B cell (primary cell): Measurements from ENCODE around the gene STEAP1B. TPM values are rescaled to one million over a fixed set of nuclear protein-coding genes. Genes with fewer than 3 reads are reported as not detected.
A peak's percentile ranks its signal among the peaks of the same experiment; 100 is the strongest.

Experiments used
- ATAC-seq: fragments of 200-7000 bp; cut with Tn5 transposase; one replicate; pipeline ENCODE4 v1.10.0; 2021; ENCODE audit warnings: low read depth, mild to moderate bottlenecking, moderate number of reproducible peaks, moderate library complexity
- CTCF ChIA-PET: fragments of 350-600 bp; sonication (Branson Sonifier 250); formaldehyde crosslinking; loops from one replicate; lab custom pipeline; 2021; ENCODE audit warnings: antibody characterized with exemption, inconsistent platforms; lab: Charles Lee
- POLR2A ChIA-PET: fragments of 350-600 bp; sonication (Branson Sonifier 250); formaldehyde crosslinking; loops from one replicate; lab custom pipeline; 2021; ENCODE audit warnings: antibody characterized with exemption; lab: Charles Lee
- DNase-seq: peaks from one replicate; pipeline ENCODE4 v3.0.0; 2013
- H2AFZ ChIP-seq: 2 replicates; pipeline ENCODE4 v1.6.1; 2012; ENCODE audit warnings: mild to moderate bottlenecking, low read depth, low read length; ENCODE audit not compliant: insufficient read depth, poor library complexity, severe bottlenecking
- H3K27ac ChIP-seq, 2 donors: 1 replicate in 1 of 2; 2 replicates in 1 of 2; pipeline ENCODE4 v1.5.1; 2012 to 2013; ENCODE audit warnings: low read length in 2 of 2, mild to moderate bottlenecking in 2 of 2, moderate library complexity in 1 of 2
- H3K27me3 ChIP-seq, 4 experiments: fragments of 200-600 bp in 1 of 4; sonication (generic) in 1 of 4; replicated peaks in 1 of 4; 1 replicate in 2 of 4; 2 replicates in 2 of 4; pipeline versions ENCODE4 v1.6.1 to v1.7.0; 2013 to 2016; ENCODE audit warnings: low read length in 3 of 4, mild to moderate bottlenecking in 2 of 4, mixed read lengths in 1 of 4, moderate library complexity in 1 of 4; ENCODE audit not compliant: insufficient read depth in 4 of 4, control insufficient read depth in 3 of 4; ENCODE audit errors: control extremely low read depth in 1 of 4
- H3K36me3 ChIP-seq, 2 experiments: replicated peaks in 1 of 2; 1 replicate in 1 of 2; 2 replicates in 1 of 2; pipeline versions ENCODE4 v1.6.1 to v1.7.1; 2013; ENCODE audit warnings: low read length in 1 of 2; ENCODE audit not compliant: insufficient read depth in 2 of 2, control insufficient read depth in 1 of 2; ENCODE audit errors: control extremely low read depth in 1 of 2, extremely low read depth in 1 of 2
- H3K4me1 ChIP-seq, 2 donors: fragments of 200-600 bp in 1 of 2; sonication (generic) in 1 of 2; 1 replicate in 1 of 2; 2 replicates in 1 of 2; pipeline versions ENCODE4 v1.5.1 to v1.6.1; 2013 to 2017; ENCODE audit warnings: low read length in 2 of 2; ENCODE audit not compliant: control insufficient read depth in 2 of 2, insufficient read depth in 2 of 2
- H3K4me2 ChIP-seq: replicated peaks from 2 replicates; pipeline ENCODE3; 2012; ENCODE audit warnings: mild to moderate bottlenecking, low read depth, low read length; ENCODE audit not compliant: poor library complexity, severe bottlenecking
- H3K4me3 ChIP-seq, 5 experiments: fragments of 200-600 bp in 1 of 5; sonication (generic) in 1 of 5; 1 replicate in 3 of 5; 2 replicates in 2 of 5; pipeline versions ENCODE4 v1.5.1 to v1.7.0; 2011 to 2016; ENCODE audit warnings: low read length in 4 of 5, mild to moderate bottlenecking in 4 of 5, low read depth in 2 of 5, control low read depth in 1 of 5, moderate library complexity in 1 of 5; ENCODE audit not compliant: insufficient read depth in 1 of 5; ENCODE audit errors: control extremely low read depth in 1 of 5, extremely low read depth in 1 of 5
- H3K79me2 ChIP-seq: fragments of 200-600 bp; sonication (generic); one replicate; pipeline ENCODE4 v1.6.0; 2016; ENCODE audit warnings: low read length; ENCODE audit not compliant: control insufficient read depth, insufficient read depth
- H3K9ac ChIP-seq: fragments of 200-600 bp; sonication (generic); 2 replicates; pipeline ENCODE4 v1.6.1; 2017; ENCODE audit warnings: mild to moderate bottlenecking, low read length, moderate library complexity
- H3K9me3 ChIP-seq, 3 donors: one replicate each; pipeline versions ENCODE4 v1.6.1 to v1.7.1; 2013; ENCODE audit warnings: low read length in 2 of 3; ENCODE audit not compliant: control insufficient read depth in 2 of 3, insufficient read depth in 1 of 3; ENCODE audit errors: control extremely low read depth in 1 of 3
- H4K20me1 ChIP-seq: 2 replicates; pipeline ENCODE4 v1.6.0; 2012; ENCODE audit warnings: mild to moderate bottlenecking, low read length; ENCODE audit not compliant: insufficient read depth, control insufficient read depth, poor library complexity, severe bottlenecking
- H3K27ac Mint-ChIP-seq: one replicate; pipeline ENCODE4 v1.8.0; 2021; ENCODE audit warnings: mixed read lengths
- H3K27me3 Mint-ChIP-seq: one replicate; pipeline ENCODE4 v1.8.0; 2021; ENCODE audit warnings: mixed read lengths
- H3K4me1 Mint-ChIP-seq: one replicate; pipeline ENCODE4 v1.8.0; 2021; ENCODE audit warnings: mixed read lengths
- H3K4me3 Mint-ChIP-seq: one replicate; pipeline ENCODE4 v1.8.0; 2021; ENCODE audit warnings: mixed read lengths
- H3K9me3 Mint-ChIP-seq: one replicate; pipeline ENCODE4 v1.8.0; 2022; ENCODE audit warnings: mixed read lengths; ENCODE audit not compliant: insufficient read depth
- EZH2 ChIP-seq: IDR thresholded peaks from 2 replicates; pipeline ENCODE4 v1.6.1; 2012; ENCODE audit warnings: borderline replicate concordance, low read depth, mild to moderate bottlenecking, moderate library complexity, low read length; ENCODE audit not compliant: insufficient read depth, poor library complexity, severe bottlenecking
- WGBS: methylation state at CpG from one replicate; pipeline ENCODE4 v1.1.5; 2013; ENCODE audit warnings: missing lambda C conversion rate; ENCODE audit not compliant: insufficient coverage; 5-methylcytosine and 5-hydroxymethylcytosine counted together
- intact Hi-C: fragments of 100-400 bp; cut with micrococcal nuclease; formaldehyde crosslinking; loops from one replicate; pipeline ENCODE4 v1.10.0; 2022
- polyA plus RNA-seq: library from polyadenylated mRNA; depleted of rRNA; stranded (reverse); fragments of >200 nt; gene quantifications from 2 replicates; pipeline ENCODE4 v1.2.3, GENCODE V29; 2012
- total RNA-seq, 2 donors: library from RNA; stranded (reverse); fragments of 120-200 nt in 1 of 2; gene quantifications; 1 replicate in 1 of 2; 2 replicates in 1 of 2; pipeline versions ENCODE4 v1.2.3 to v1.2.4, GENCODE V29; 2013 to 2022
- TF ChIP-seq, protein P1 (sequence below): fragments of 200-600 bp; IDR thresholded peaks from one replicate; pipeline ENCODE4 v1.8.0; 2022; ENCODE audit warnings: antibody characterized with exemption, mild to moderate bottlenecking

The STEAP1B gene
- total and polyA plus RNA-seq, 2 donors (not counting 1 experiment from before 2014, with no cell fraction given): 8.8 to 24.7 TPM

DNA sequence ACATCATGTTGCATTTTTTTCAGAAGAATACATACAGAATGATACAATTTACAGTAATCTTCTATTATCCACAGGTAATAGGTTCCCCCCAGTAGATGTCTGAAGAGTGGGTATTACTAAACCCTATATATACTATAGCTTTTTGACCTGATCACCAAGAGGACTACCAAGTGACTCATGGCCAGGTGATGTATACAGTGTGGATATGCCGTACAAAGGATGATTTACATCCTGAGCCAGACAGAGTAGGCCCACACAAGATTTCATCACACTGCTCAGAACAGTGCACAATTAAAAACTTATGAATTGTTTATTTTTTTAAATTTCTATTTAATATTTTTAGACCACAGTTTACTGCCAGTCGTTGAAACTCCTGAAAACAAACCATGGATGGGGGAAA lies 70.6 kb downstream of the STEAP1B start:
- Histone ChIP-seq H4K20me1 (no peaks in the 10 kb centered on the region), H3K9me3 (peaks cover 0 to 3% (median 0%) of the 10 kb centered on the region in 3 donors), H3K27ac (no peak overlapping the region), H2AFZ (no peak overlapping the region), H3K4me1 (peaks cover 24 to 25% of the 10 kb centered on the region in 2 donors), H3K4me3 (no peak overlapping the region), H3K36me3 (no peaks in the 10 kb centered on the region), H3K9ac (no peak overlapping the region), H3K4me2 (no peak overlapping the region), H3K27me3 (no peaks in the 10 kb centered on the region), H3K79me2 (no peaks in the 10 kb centered on the region)
- no peak overlapping the region for H3K27ac Mint-ChIP-seq
- H3K4me1 Mint-ChIP-seq: peaks cover 27% of the 10 kb centered on the region
- H3K4me3 Mint-ChIP-seq: no peak overlapping the region
- DNase-seq: no peak
- ChIA-PET CTCF (no interaction called here), POLR2A (no interaction called here)
- no peak for TF ChIP-seq EZH2
- TF ChIP-seq, protein P1, sequence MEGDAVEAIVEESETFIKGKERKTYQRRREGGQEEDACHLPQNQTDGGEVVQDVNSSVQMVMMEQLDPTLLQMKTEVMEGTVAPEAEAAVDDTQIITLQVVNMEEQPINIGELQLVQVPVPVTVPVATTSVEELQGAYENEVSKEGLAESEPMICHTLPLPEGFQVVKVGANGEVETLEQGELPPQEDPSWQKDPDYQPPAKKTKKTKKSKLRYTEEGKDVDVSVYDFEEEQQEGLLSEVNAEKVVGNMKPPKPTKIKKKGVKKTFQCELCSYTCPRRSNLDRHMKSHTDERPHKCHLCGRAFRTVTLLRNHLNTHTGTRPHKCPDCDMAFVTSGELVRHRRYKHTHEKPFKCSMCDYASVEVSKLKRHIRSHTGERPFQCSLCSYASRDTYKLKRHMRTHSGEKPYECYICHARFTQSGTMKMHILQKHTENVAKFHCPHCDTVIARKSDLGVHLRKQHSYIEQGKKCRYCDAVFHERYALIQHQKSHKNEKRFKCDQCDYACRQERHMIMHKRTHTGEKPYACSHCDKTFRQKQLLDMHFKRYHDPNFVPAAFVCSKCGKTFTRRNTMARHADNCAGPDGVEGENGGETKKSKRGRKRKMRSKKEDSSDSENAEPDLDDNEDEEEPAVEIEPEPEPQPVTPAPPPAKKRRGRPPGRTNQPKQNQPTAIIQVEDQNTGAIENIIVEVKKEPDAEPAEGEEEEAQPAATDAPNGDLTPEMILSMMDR: no peak
- ATAC-seq: no peak
- H3K9me3 Mint-ChIP-seq: no peaks in the 10 kb centered on the region
- WGBS: no CpG with 5 or more reads among the region's 2 CpGs
- H3K27me3 Mint-ChIP-seq: no peaks in the 10 kb centered on the region
- intact Hi-C loops: no loop called here

- WGBS: 80% methylated on average over 1 of the region's 2 CpGs
- Mint-ChIP-seq H3K27me3 (no peaks in the 10 kb centered on the region), H3K4me3 (no peak overlapping the region), H3K9me3 (no peaks in the 10 kb centered on the region), H3K27ac (no peak overlapping the region), H3K4me1 (peaks cover 27% of the 10 kb centered on the region)
- no peak overlapping the region for H3K4me3 ChIP-seq
- H3K27me3 ChIP-seq: no peaks in the 10 kb centered on the region
- H4K20me1 ChIP-seq: no peaks in the 10 kb centered on the region
- CTCF ChIA-PET: interaction anchor here (1.2 kb wide), 1 partner anchor 318 kb away, joined by 3 read pairs; no protein-coding TSS in a partner anchor
- POLR2A ChIA-PET: no interaction called here
- TF ChIP-seq, protein P1: no peak
- no peak for TF ChIP-seq EZH2
- H3K4me2 ChIP-seq: no peak overlapping the region
- DNase-seq (no peak), ATAC-seq (no peak)
- H3K9ac ChIP-seq: no peak overlapping the region
- peaks cover 24 to 25% of the 10 kb centered on the region in 2 donors for H3K4me1 ChIP-seq
- intact Hi-C loops: no loop called here
- no peaks in the 10 kb centered on the region for H3K79me2 ChIP-seq
- no peak overlapping the region for H3K27ac ChIP-seq
- peak overlapping the region; percentile 21 for H2AFZ ChIP-seq
- H3K36me3 ChIP-seq: no peaks in the 10 kb centered on the region
- H3K9me3 ChIP-seq: peaks cover 0 to 3% (median 0%) of the 10 kb centered on the region in 3 donors
Measured at GRCh38 chr7:22427855-22428254, 72.1 kb downstream of the STEAP1B start.
